Urinary bladder (tissue), 4 donors: ENCODE results near the gene PRODH2. TPM values are rescaled to one million over a fixed set of nuclear protein-coding genes. Genes with fewer than 3 reads are reported as not detected.
A peak's percentile ranks its signal among the peaks of the same experiment; 100 is the strongest.

Experiments used
- DNase-seq: peaks from one replicate; pipeline ENCODE4 v3.0.0-alpha.2; 2015; ENCODE audit errors: extremely low spot score
- H3K27ac ChIP-seq: one replicate; pipeline ENCODE4 v1.5.1; 2013; ENCODE audit warnings: low read depth, mild to moderate bottlenecking, moderate library complexity
- H3K36me3 ChIP-seq: one replicate; pipeline ENCODE4 v1.6.1; 2013; ENCODE audit warnings: mild to moderate bottlenecking, moderate library complexity; ENCODE audit not compliant: insufficient read depth
- H3K4me1 ChIP-seq: one replicate; pipeline ENCODE4 v1.6.1; 2013; ENCODE audit warnings: mild to moderate bottlenecking, moderate library complexity; ENCODE audit not compliant: insufficient read depth
- H3K4me3 ChIP-seq: one replicate; pipeline ENCODE4 v1.5.1; 2013; ENCODE audit warnings: low read depth, low read length
- WGBS: extraction: QIAGEN DNeasy Blood & Tissue Kit; methylation state at CpG from one replicate; pipeline ENCODE4 v1.1.7; 2013; 5-methylcytosine and 5-hydroxymethylcytosine counted together
- polyA plus RNA-seq: library from polyadenylated mRNA; stranded (reverse); fragments of 200-250 nt; gene quantifications from one replicate; pipeline ENCODE4 v1.2.3, GENCODE V29; 2013
- total RNA-seq: library from RNA; depleted of rRNA; stranded (reverse); fragments of >200 nt; gene quantifications from one replicate; pipeline ENCODE4 v1.2.3, GENCODE V29; 2014
- donor health status: healthy with polysubstance abuse.
- donor health status: healthy.

PRODH2 gene
- total and polyA plus RNA-seq, 2 donors: 0.18 TPM; not detected in 1

DNA sequence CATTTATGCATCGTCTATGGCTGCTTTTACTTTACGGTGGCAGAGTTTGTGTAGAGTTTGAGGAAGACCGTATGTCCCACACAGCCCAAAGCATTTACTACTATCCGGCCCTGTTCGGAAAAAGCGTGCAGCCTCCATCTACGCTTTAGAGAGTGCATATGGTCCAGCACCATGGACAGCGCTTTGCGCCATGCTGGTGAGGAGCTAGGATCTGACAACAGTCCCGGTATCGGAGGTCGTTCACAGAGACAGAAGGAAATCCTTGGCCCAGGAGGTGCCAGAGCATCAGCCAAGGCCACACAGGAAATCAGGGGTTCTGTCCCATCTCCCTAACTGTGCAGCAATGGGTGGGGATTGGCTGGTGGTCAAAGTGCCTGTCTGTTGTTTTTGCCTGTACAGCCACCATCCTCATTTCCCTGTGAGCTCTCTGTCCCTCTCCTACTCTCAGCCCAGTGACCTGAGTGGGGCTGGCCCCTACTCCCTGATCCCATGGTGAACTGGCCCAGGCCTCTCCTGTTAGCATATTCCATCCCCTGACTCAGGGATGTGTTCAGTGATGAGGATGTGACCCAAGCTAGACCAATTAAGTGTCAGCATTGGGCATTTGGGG is 16.2 kb upstream of the PRODH2 start:
- peak; percentile 28 for DNase-seq
- no peaks in the 10 kb centered on the region for H3K4me1 ChIP-seq
- no peak overlapping the region for H3K4me3 ChIP-seq
- H3K36me3 ChIP-seq: no peaks in the 10 kb centered on the region
- H3K27ac ChIP-seq: no peak overlapping the region
- WGBS: 4% methylated on average over 12 of the region's 12 CpGs

- Histone ChIP-seq H3K27ac (no peak overlapping the region), H3K4me1 (no peaks in the 10 kb centered on the region), H3K4me3 (no peak overlapping the region), H3K36me3 (no peaks in the 10 kb centered on the region)
- no peak for DNase-seq
- WGBS: 74% methylated on average over 5 of the region's 5 CpGs
Measured at GRCh38 chr19:35824150-35824549, 11.5 kb upstream of the PRODH2 start.

- Histone ChIP-seq H3K36me3 (no peaks in the 10 kb centered on the region), H3K27ac (no peak overlapping the region), H3K4me1 (no peaks in the 10 kb centered on the region), H3K4me3 (no peak overlapping the region)
- 73% methylated on average over 3 of the region's 3 CpGs for WGBS
- no peak for DNase-seq
Measured at GRCh38 chr19:35822579-35822978, 9.9 kb upstream of the PRODH2 start.

GRCh38 chr19:35818445-35818844 is 5.8 kb upstream of the PRODH2 start:
- no peak for DNase-seq
- H3K4me3 ChIP-seq: no peak overlapping the region
- H3K4me1 ChIP-seq: no peaks in the 10 kb centered on the region
- H3K36me3 ChIP-seq: no peaks in the 10 kb centered on the region
- no peak overlapping the region for H3K27ac ChIP-seq
- 56% methylated on average over 3 of the region's 3 CpGs for WGBS

DNA sequence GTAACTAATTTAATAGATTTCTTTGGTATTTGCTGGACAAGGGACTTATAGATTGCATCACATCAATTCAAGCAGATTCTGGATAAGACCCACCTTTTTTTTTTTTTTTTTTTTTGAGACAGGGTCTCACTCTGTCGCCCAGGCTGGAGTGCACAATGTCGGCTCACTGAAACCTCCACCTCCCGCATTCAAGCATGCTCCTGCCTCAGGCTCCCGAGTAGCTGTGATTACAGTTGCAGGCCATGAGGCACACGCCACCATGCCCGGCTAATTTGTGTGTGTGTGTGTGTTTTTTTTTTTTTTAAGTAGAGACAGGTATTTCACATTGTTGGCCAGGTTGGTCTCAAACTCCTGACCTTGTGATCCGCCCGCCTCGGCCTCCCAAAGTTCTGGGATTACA is 4.2 kb upstream of the PRODH2 start:
- WGBS: 84% methylated on average over 9 of the region's 9 CpGs
- no peaks in the 10 kb centered on the region for H3K36me3 ChIP-seq
- no peaks in the 10 kb centered on the region for H3K4me1 ChIP-seq
- H3K27ac ChIP-seq: no peak overlapping the region
- H3K4me3 ChIP-seq: no peak overlapping the region
- DNase-seq: no peak

GRCh38 chr19:35816262-35816661 is 3.6 kb upstream of the PRODH2 start:
- Histone ChIP-seq H3K4me1 (no peaks in the 10 kb centered on the region), H3K27ac (no peak overlapping the region), H3K4me3 (no peak overlapping the region), H3K36me3 (no peaks in the 10 kb centered on the region)
- 17% methylated on average over 6 of the region's 6 CpGs for WGBS
- DNase-seq: no peak

DNA sequence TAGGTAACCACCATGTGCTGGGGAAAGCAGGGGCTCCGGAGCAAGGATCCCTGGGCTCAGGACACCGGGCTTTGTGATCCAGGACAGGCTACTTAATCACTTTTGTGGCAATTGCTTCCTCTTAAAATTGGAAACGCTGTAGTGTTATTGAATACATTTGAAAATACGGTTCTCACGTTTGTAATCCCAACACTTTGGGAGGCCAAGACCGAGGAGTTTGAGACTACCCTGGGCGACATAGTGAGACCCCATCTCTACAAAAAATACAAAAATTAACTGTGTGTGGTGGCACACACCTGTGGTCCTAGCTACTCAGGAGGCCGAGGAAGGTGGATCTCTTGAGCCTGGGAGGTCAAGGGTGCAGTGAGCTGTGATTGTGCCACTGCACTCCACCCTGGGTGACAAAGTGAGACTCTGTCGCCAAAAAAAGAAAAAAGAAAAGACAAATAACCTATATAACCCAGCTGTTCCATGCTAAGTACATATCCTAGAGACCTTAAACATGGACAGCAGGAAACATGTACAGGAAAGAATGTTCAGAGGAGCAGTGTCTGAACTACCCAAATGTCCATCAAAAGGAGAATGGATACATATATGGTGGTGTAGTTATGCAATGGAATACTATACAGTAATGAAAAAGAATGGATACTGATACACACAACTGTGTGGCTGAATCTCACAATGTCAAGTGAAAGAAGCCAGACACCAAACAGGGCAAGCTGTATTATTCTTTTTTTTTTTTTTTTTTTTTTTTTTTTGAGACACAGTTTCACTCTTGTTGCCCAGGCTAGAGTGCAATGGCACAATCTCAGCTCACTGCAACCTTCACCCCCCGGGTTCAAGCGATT is 622 bp upstream of the PRODH2 start:
- Histone ChIP-seq H3K4me3 (no peak overlapping the region), H3K27ac (no peak overlapping the region), H3K4me1 (no peaks in the 10 kb centered on the region), H3K36me3 (no peaks in the 10 kb centered on the region)
- WGBS: 84% methylated on average over 11 of the region's 11 CpGs
- no peak for DNase-seq

DNA sequence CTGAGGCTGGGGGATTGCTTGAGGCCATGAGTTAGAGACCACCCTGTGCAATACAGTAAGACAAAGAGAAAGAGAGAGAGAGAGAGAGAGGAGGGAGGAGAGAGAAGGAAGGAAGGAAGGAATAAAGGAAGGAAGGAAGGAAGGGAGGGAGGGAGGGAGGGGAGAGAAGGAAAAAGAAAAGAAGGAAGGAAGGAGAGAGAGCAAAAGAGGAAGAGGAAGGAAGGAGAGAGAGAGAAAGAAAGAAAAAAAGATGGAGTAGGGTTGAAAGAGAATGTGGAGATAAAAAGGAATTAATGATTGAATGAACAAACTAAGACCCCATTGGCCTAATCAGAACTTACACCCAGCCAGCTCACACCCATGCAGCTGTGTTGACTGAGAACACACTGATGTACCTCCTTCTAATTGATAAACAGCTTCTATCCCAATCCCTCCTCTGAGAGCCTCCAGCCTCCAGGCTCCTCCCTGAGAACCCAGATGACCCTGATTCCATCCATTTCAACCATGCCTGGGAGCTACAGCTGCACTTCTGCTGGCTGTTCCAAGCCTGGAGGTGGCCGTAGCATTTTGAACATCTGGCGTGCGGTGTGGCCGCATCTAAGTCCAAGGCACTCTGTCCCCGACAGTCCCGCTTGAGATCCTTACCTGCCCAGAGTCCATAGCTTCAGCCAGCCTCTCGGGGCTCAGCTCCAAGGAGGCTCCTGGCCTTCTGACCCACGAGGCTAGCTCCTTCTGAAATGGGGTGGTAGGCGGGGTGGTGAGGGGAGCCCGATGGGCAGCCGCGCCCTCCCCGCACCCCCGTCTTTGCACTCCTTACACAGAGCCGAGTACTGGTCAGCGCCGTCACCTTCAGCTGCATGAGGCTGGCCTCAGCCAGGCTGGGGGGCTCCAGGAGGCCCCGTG is 1.1 kb downstream of the PRODH2 start:
- WGBS: 70% methylated on average over 18 of the region's 18 CpGs

GRCh38 chr19:35807633-35808032 is 5.0 kb downstream of the PRODH2 start:
- DNase-seq: no peak
- Histone ChIP-seq H3K4me3 (no peak overlapping the region), H3K4me1 (no peaks in the 10 kb centered on the region), H3K36me3 (no peaks in the 10 kb centered on the region), H3K27ac (no peak overlapping the region)
- 90% methylated on average over 5 of the region's 5 CpGs for WGBS

More for the DNA sequence above, 1.1 kb downstream of the PRODH2 start:
- H3K4me1 ChIP-seq: no peaks in the 10 kb centered on the region
- no peak overlapping the region for H3K4me3 ChIP-seq
- no peak overlapping the region for H3K27ac ChIP-seq
- no peaks in the 10 kb centered on the region for H3K36me3 ChIP-seq
- DNase-seq: no peak

- DNase-seq: no peak
- H3K27ac ChIP-seq: no peak overlapping the region
- no peaks in the 10 kb centered on the region for H3K4me1 ChIP-seq
- 85% methylated on average over 18 of the region's 18 CpGs for WGBS
- no peak overlapping the region for H3K4me3 ChIP-seq
- H3K36me3 ChIP-seq: no peaks in the 10 kb centered on the region
Measured at GRCh38 chr19:35806597-35806996, 6.0 kb downstream of the PRODH2 start.

- no peaks in the 10 kb centered on the region for H3K4me1 ChIP-seq
- no peak for DNase-seq
- 59% methylated on average over 5 of the region's 5 CpGs for WGBS
- no peak overlapping the region for H3K4me3 ChIP-seq
- H3K36me3 ChIP-seq: no peaks in the 10 kb centered on the region
- no peak overlapping the region for H3K27ac ChIP-seq
Measured at GRCh38 chr19:35805526-35806102, 7.0 kb downstream of the PRODH2 start.

- DNase-seq: no peak
- Histone ChIP-seq H3K4me1 (no peaks in the 10 kb centered on the region), H3K27ac (no peak overlapping the region), H3K4me3 (no peak overlapping the region), H3K36me3 (no peaks in the 10 kb centered on the region)
- 65% methylated on average over 3 of the region's 3 CpGs for WGBS
Measured at GRCh38 chr19:35801828-35802227, 10.8 kb downstream of the PRODH2 start.

- no peak overlapping the region for H3K27ac ChIP-seq
- H3K4me3 ChIP-seq: no peak overlapping the region
- no peaks in the 10 kb centered on the region for H3K4me1 ChIP-seq
- no peak for DNase-seq
- WGBS: 11% methylated on average over 15 of the region's 15 CpGs
- H3K36me3 ChIP-seq: no peaks in the 10 kb centered on the region
Measured at GRCh38 chr19:35797663-35798062, 15.0 kb downstream of the PRODH2 start.
